H1 (cell line): ENCODE measurements around the gene POP5. TPM values are rescaled to one million over a fixed set of nuclear protein-coding genes. Genes with fewer than 3 reads are reported as not detected.

Experiments
- GABPA ChIP-seq: IDR thresholded peaks from 2 replicates; pipeline ENCODE4 v1.6.1; 2011; ENCODE audit warnings: mild to moderate bottlenecking, low read length, moderate library complexity, borderline replicate concordance; ENCODE audit not compliant: insufficient read depth
- JUND ChIP-seq: IDR thresholded peaks from 2 replicates; pipeline ENCODE4 v1.6.1; 2011; ENCODE audit warnings: mild to moderate bottlenecking, improper control_type of control experiment, low read length
- NRF1 ChIP-seq: IDR thresholded peaks from 2 replicates; pipeline ENCODE4 v1.6.1; 2011; ENCODE audit warnings: mild to moderate bottlenecking, low read depth, low read length, improper control_type of control experiment
- POLR2AphosphoS5 ChIP-seq: IDR thresholded peaks from 2 replicates; pipeline ENCODE4 v1.6.1; 2011; ENCODE audit warnings: low read depth, low read length
- POU5F1 ChIP-seq: IDR thresholded peaks from 2 replicates; pipeline ENCODE4 v1.6.1; 2011; ENCODE audit warnings: low read depth, mild to moderate bottlenecking, low read length, moderate library complexity
- polyA plus RNA-seq, 7 experiments: library from polyadenylated mRNA; depleted of rRNA in 3 of 7; stranded (reverse) in 5 of 7; unstranded in 2 of 7; fragments of >200 nt in 5 of 7; fragments of 200-250 nt in 2 of 7; gene quantifications; 1 replicate in 5 of 7; 2 replicates in 1 of 7; 4 replicates in 1 of 7; pipeline versions ENCODE4 v1.2.1 to v1.2.3, GENCODE V29; 2011 to 2013; ENCODE audit warnings: missing spikeins in 2 of 7, mixed read lengths in 2 of 7
- total RNA-seq: library from RNA; stranded (reverse); fragmentation: NEBNext Ultra II Directional; extraction: Animal tissue kit (Norgen Biotek cat#: 25700); gene quantifications from 2 replicates; pipeline ENCODE4 v1.2.1, GENCODE V29; 2021

POP5 gene
- total and polyA plus RNA-seq, 2 of the 8 experiments (the other 6 are each of a cell fraction or from before 2014, with no cell fraction given): 59.7 to 124 TPM

DNA sequence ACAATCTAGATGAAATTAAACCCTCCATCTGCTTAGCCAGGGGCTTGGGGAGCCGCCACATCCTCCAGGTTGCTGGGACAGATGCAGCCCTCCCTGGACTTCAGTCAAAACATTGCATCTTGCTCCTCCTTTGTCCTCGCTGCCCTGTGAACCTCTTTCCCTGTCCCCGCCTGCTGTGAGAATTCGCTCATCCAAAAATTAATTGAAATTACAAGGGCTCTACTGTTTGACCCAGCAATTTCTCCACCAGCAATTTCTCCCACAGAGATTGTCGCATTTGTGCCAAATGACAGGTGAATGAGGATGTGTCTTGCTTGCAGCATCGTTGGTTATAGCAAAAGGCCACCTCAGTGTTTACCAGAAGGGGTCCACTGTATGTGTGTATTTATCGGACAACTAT lies 5.0 kb upstream of the POP5 start (continued):
- TF ChIP-seq POLR2AphosphoS5 (no peak), GABPA (no peak), POU5F1 (no peak), JUND (no peak), NRF1 (no peak)
